Activated gamma-delta T cell (primary cell): ENCODE measurements around the gene GALNT16.

Experiments
- DNase-seq: peaks from one replicate; lab custom pipeline; 2025; lab: John Stamatoyannopoulos, UW

The GALNT16 gene

DNA sequence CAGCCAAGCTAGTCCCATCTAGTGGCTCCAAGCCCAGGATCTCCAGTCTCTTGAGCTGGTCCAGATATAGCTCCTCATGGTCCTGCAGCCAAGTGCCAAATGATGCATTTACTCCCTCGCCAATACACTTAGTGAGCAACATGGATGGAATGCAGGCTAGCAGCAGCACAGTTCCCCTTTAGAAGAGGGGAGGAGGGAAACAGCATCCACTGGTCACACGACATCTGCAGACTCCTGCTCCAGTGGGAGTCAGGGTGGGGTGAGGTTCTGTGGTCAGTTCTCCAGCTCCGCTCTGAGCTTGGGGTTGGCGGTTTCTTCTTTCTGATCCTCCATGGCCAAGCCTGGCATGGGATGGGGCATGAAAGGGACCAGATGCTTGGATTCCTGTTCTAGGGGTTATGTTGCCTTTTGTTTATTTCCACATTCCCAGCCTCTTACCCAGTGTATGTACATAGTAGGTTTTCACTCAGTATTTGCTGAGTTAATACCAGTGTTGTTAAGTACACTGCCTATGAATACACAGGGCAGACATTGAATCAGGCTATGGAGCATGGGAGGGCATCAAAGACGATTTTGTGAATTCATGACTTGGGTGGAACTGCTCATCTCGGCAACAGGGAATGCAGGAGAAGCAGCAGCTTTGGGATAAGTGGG lies 57.3 kb downstream of the GALNT16 start:
- no peak for DNase-seq

DNA sequence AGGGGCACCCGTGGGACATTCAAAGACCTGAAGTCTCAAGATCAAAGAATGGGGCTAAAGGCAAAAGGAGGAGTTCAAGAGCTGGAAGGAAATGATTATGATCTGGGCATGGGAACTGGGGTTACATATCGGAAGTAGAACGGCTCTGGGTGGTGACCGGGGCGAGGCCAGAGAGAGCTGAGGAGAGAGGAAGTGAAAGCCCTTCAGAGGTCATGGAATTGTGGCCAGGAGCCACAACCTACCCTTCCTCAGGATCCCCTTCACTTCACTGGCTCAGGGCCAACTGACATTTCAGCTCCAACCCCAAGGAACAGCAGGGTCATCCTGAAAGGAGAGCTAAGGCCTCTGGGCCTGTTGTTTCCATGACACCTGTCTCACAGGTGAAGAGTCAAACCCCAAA lies 57.8 kb downstream of the GALNT16 start:
- no peak for DNase-seq

- DNase-seq: no peak
These were observed 58.3 kb downstream of the GALNT16 start for GRCh38 chr14:69318241-69318640.

GRCh38 chr14:69318901-69319475 lies 59.0 kb downstream of the GALNT16 start:
- DNase-seq: no peak

- no peak for DNase-seq
These were observed 60.0 kb downstream of the GALNT16 start for GRCh38 chr14:69319911-69320310.

DNA sequence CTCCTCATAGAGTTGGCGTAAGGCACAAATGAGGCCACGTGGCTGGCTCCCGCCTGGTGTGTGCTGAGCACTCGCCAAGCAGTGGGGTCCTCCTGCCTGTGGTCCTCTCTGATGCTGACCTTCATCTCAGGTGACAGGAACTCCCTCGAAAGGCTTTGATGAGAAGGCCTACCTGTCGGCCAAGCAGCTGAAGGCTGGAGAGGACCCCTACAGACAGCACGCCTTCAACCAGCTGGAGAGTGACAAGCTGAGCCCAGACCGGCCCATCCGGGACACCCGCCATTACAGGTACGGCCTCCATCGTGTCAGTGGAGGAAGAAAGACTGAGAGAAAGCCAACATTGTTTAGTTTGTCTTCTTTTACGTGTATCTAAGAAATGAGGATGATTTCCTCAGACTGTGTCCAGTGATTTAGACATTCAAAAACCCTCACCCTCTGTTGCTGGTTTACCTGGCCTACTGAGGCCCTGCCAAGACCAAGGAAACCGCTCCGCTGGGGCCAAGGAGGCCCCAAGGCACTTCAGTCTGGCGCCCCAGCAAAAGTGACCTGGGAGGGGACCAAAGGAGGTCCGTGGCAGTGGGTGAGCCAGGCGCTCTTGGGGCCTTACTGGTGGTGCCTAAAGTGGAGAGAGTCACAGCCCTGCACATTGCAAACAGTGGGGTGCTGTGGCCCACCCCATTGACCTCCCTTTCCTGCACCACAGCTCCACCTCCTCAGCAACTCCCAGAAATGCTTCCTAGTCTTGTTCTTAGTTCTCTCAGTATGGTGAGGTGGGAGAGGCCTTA lies 60.8 kb downstream of the GALNT16 start:
- no peak for DNase-seq

DNA sequence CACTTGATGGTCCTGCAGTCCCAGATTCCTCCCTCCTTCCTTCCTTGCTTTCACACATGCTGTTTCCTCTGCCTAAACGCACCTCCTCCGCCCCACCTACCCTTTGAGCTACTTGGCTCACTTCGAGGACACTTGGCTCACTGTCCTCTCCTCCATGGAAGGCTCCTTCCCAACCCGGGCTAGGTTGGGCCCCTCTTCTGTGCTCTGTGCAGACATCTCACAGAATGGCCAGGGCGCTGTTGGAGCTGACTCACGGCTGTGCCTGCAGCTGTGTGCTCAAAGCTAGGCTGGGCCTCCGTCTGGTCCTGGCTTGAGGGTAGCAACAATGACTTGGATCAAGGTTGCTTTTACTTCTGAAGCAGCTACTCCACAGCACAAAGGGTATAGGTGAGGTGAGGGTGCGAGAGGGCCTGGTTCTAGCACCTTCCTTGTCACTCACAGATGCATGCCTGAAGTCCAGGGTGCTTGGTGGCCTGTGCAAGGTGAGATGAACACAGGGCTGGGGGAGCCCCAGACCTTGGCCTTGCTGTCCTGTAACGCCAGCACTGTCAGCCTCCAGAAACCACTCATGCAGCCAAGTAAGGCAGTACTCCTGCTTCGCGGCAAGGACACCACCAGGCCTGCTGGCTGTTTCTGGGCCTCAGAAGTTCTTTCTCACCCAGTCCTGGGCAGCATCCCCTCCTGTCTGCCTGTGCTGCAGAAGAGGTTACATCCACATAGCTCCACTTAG lies 61.8 kb downstream of the GALNT16 start:
- no peak for DNase-seq

DNA sequence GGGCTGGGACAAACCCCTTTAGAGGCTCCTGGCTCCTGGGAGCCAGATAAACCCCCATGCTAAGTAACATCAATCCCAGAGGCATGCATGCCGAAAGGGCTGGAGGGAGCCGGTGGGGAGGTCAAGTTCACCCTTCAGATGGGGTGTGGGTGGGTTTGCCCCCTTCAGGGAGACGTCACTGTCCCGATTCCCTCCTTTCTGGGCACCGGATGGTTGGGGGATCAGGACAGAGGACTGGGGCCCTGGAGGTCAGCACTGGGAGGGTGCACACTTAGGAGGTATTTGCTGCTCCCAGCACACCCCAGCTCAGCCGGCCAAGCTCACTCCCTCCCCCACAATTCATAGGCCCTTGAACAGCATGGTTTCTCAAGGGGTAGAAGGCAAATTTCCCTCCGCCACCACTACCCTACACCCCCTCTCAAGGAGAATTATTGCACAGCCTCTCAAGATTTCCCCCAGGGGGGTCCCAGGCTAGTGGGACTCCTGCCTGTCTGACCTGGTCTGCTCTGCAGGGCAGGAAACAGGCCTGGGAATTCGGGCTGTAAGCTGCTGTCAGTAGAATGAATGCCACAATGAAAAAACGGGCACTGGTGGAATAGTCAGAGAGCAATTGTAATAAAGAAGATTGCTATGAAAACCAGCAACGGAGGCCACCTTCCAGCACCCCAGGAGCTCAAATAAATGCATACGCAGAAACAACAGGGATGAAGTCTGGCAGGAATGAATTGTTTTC lies 63.5 kb downstream of the GALNT16 start:
- DNase-seq: no peak

- DNase-seq: no peak
These were observed 64.0 kb downstream of the GALNT16 start for GRCh38 chr14:69323999-69324282.

DNA sequence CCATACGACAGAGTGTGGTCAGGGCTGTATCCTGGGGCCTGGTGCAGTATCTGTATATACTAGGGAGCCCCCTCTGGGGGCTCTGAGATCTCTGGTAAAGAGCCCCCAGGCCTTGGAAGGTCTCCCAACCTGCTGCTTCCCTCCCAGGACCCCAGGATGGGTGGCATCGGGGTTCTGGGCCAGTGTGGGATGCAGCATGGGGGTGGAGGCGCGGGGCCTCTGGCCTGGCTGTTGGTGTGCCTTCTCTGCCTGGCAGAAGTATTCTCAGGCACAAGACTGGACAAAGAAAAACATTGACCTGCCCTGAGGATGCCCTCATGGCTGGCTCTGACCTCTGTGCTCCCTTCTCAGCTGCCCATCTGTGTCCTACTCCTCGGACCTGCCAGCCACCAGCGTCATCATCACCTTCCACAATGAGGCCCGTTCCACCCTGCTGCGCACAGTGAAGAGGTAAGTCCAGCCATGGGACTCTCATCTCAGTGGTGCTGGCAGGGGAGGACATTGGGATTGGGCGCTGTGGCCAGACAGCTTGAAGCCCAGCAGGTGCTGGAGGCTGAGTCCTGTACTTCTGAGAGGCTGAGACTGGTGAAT lies 64.5 kb downstream of the GALNT16 start:
- DNase-seq: no peak

GRCh38 chr14:69325086-69325485 lies 65.1 kb downstream of the GALNT16 start:
- DNase-seq: no peak

- DNase-seq: no peak
These were observed 65.8 kb downstream of the GALNT16 start for GRCh38 chr14:69325646-69326265.

GRCh38 chr14:69326611-69327010 lies 66.7 kb downstream of the GALNT16 start:
- DNase-seq: no peak

GRCh38 chr14:69327507-69327906 lies 67.5 kb downstream of the GALNT16 start:
- no peak for DNase-seq

- no peak for DNase-seq
These were observed 68.4 kb downstream of the GALNT16 start for GRCh38 chr14:69328317-69328716.

GRCh38 chr14:69328765-69329164 lies 68.8 kb downstream of the GALNT16 start:
- no peak for DNase-seq

- no peak for DNase-seq
These were observed 71.2 kb downstream of the GALNT16 start for GRCh38 chr14:69331206-69331605.

DNA sequence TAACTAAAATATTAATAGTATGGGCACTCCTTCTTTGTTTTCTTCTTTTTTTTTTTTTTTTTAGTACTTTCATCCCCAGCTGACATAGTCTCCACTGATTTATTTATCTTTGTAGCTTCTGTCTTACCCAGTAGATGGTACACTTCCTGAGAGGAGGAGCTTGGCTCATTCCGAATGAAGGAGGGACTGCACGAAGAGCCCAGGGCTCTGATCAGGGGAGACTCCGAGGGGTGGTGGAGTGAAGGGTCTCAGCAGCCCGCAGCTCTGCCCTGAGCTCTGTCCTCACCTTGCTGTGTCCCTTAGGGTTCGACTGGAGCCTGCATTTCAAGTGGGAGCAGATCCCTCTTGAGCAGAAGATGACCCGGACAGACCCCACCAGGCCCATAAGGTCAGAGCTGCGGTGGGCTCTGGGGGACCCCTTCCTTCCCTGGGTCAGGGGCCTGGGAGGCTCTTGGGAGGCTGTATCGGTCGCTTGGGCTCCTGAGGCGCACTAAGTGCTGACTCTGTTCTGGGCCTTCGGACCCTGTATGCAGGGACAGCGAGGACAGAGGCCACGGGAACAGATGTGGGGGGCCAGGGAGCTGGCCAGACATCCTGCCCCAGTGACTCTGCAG lies 72.9 kb downstream of the GALNT16 start:
- no peak for DNase-seq

- no peak for DNase-seq
These were observed 73.9 kb downstream of the GALNT16 start for GRCh38 chr14:69333791-69334337.

GRCh38 chr14:69334576-69334975 lies 74.6 kb downstream of the GALNT16 start:
- DNase-seq: no peak
